Subcutaneous abdominal adipose tissue (tissue), 5 donors: ENCODE data around the gene C8G.

Experiments used
- H3K27ac ChIP-seq: one replicate; pipeline ENCODE4 v1.7.0; 2013; ENCODE audit warnings: low read depth, mild to moderate bottlenecking, inconsistent platforms, low read length, moderate library complexity
- H3K27me3 ChIP-seq, 5 donors: one replicate each; pipeline ENCODE4 v1.7.0; 2013; ENCODE audit warnings: low read length in 5 of 5, inconsistent platforms in 1 of 5; ENCODE audit not compliant: control insufficient read depth in 5 of 5, insufficient read depth in 4 of 5
- H3K36me3 ChIP-seq, 5 donors: one replicate each; pipeline ENCODE4 v1.7.0; 2013; ENCODE audit warnings: low read length in 5 of 5; ENCODE audit not compliant: control insufficient read depth in 5 of 5, insufficient read depth in 5 of 5
- H3K4me1 ChIP-seq, 5 donors: one replicate each; pipeline ENCODE4 v1.7.0; 2013; ENCODE audit warnings: low read length in 5 of 5, mild to moderate bottlenecking in 3 of 5, moderate library complexity in 1 of 5; ENCODE audit not compliant: control insufficient read depth in 5 of 5, insufficient read depth in 5 of 5
- H3K4me3 ChIP-seq, 5 donors: one replicate each; pipeline ENCODE4 v1.7.0; 2013; ENCODE audit warnings: low read length in 5 of 5, low read depth in 1 of 5
- H3K9ac ChIP-seq, 5 donors: one replicate each; pipeline ENCODE4 v1.7.0; 2013; ENCODE audit warnings: low read length in 5 of 5, mild to moderate bottlenecking in 4 of 5, moderate library complexity in 3 of 5
- H3K9me3 ChIP-seq, 5 donors: one replicate each; pipeline ENCODE4 v1.7.0; 2013; ENCODE audit warnings: low read length in 5 of 5; ENCODE audit not compliant: control insufficient read depth in 5 of 5
- donor health status: healthy.
- donor health status: healthy.
- donor health status: healthy.
- donor health status: healthy.
- donor health status: healthy.

C8G gene

DNA sequence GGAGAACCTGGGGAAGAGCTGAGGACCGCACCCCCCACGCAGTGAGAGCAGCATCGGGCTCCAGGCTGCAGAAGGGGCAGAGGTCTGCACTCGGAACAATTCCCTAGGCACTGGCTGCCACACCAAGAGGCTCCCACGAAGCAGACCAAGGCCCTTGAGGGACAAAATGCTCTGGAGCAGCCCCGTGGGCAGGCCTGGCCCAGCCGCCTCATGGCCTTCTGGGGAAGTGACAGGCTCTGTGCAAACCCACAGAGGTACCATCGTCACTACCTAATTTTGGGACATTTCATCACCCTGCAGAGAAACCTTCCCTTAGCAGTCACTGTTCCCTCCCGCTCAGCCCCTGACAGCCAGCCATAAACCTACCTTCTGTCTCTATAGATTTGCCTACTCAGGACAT lies 16.5 kb upstream of the C8G start:
- Histone ChIP-seq H3K36me3 (peaks cover 0 to 31% (median 23%) of the 10 kb centered on the region in 5 donors), H3K9ac (no peak overlapping the region), H3K27ac (no peak overlapping the region), H3K4me3 (no peak overlapping the region), H3K9me3 (no peaks in the 10 kb centered on the region), H3K27me3 (no peaks in the 10 kb centered on the region), H3K4me1 (peaks cover 5 to 46% (median 12%) of the 10 kb centered on the region in 5 donors)

DNA sequence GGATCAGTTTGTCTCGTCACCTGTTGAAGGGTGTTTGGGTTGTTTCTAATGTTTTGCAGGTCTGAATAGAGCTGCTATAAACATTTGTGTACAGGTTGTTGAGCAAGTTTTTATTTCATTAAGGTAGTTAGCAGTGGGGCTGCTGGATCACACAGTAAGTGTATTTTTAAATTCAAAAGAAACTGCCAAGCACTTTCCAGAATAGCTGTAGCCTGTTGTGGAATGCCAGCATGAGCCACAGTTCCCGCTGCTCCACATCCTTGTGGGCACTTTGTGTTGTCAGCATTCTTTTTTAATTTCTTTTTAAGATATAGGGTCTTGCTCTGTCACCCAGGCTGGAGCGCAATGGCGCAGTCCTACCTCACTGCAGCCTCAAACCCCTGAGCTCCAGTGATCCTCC lies 15.0 kb upstream of the C8G start:
- peaks cover 5 to 33% (median 9%) of the 10 kb centered on the region in 5 donors for H3K4me1 ChIP-seq
- no peaks in the 10 kb centered on the region for H3K9me3 ChIP-seq

DNA sequence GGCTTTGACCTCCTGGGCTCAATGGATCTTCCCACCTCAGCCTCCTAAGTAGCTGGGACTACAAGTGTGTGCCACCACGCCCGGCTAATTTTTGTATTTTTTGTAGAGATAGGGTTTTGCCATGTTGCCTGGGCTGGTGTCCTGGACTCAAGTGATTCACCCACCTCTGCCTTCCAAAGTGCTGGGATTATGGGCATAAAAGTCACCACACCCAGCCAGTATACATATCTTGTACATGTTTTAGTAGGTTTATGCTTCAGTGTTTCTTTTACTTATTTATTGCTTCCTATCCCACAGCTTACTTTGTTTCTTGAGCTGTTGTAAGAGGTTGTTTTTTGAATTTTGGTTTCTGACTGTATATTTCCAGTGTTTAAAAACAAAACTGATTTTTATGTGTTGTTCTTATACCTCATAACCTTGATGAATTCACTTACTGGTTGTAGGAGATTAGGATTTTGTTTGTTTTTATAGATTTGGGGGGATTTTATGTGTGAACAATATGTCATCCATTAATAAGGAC lies 13.4 kb upstream of the C8G start:
- Histone ChIP-seq H3K27me3 (no peaks in the 10 kb centered on the region), H3K36me3 (peaks cover 0 to 10% (median 6%) of the 10 kb centered on the region in 5 donors), H3K4me3 (no peak overlapping the region), H3K27ac (no peak overlapping the region), H3K9ac (no peak overlapping the region), H3K4me1 (peaks cover 3 to 18% (median 5%) of the 10 kb centered on the region in 5 donors), H3K9me3 (no peaks in the 10 kb centered on the region)

More for the DNA sequence above, 15.0 kb upstream of the C8G start:
- Histone ChIP-seq H3K4me3 (no peak overlapping the region), H3K36me3 (peaks cover 0 to 23% (median 17%) of the 10 kb centered on the region in 5 donors), H3K27ac (no peak overlapping the region), H3K9ac (no peak overlapping the region), H3K27me3 (no peaks in the 10 kb centered on the region)

DNA sequence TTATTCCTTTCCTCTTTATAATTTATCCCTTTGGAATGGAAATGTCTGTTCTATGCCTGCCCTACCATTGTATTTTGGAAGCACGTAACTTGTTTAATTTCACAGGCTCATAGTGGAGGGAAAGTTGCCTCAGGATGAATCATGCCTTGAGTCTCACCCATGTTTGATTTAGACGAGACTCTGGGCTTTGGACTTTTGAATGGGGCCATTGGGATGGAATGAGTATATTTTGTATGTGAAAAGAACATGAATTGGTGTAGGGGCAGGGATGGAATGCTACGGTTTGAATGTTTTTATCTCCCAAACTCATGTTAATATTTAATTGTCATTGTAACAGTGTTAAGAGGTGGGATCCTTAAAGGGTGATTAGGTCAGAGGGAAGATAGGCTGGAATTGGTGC lies 10.8 kb upstream of the C8G start:
- Histone ChIP-seq H3K9me3 (peaks cover 0 to 3% (median 0%) of the 10 kb centered on the region in 5 donors), H3K9ac (no peak overlapping the region), H3K27ac (no peak overlapping the region), H3K4me3 (no peak overlapping the region), H3K27me3 (no peaks in the 10 kb centered on the region), H3K36me3 (peaks cover 0 to 8% (median 2%) of the 10 kb centered on the region in 5 donors), H3K4me1 (peaks cover 0 to 23% (median 13%) of the 10 kb centered on the region in 5 donors)

DNA sequence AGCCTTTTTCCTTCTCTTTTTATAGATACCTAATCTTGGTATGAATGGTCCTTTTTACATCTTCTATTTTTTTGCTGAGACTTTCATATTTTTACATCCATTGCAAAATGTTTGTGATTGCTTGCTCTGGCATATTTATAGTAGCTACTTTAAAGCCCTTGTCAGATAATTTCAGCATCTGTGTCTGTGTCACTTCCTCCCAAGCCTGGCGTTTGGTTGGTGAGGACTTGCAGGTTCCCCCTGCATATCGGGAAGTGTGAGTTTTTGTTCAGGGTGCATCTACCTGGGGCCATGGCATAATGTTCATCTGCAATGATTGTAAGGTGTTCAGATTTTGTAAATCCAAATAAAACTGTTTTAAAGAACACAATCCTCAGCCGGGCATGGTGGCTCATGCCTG lies 9.4 kb upstream of the C8G start:
- Histone ChIP-seq H3K36me3 (peaks cover 0 to 21% (median 15%) of the 10 kb centered on the region in 5 donors), H3K27me3 (no peaks in the 10 kb centered on the region), H3K4me1 (peaks cover 3 to 37% (median 26%) of the 10 kb centered on the region in 5 donors), H3K9ac (no peak overlapping the region), H3K4me3 (no peak overlapping the region), H3K27ac (no peak overlapping the region), H3K9me3 (peaks cover 0 to 3% (median 0%) of the 10 kb centered on the region in 5 donors)

DNA sequence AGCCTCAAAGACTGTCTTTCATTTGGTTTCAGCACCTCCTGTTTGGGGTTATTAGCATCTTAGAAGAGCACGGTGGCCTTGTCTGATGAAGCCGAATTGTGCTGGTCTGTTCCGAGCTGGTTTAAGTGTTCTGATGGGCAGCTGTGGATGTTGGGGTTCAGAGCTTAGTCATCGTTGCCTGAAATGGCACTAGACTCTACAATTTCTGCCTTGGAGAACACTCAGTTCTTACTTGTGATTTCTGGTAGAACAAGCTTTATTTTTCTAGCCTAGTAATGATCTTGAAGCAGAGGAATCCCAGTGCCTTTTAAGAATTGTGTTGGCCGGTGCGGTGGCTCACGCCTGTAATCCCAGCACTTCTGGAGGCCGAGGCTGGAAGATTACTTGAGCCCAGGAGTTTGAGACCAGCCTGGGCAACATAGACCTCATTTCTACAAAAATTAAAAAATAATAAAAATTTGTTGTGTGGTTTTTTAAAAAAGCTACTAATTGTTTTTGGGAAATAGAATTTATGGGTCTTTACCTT lies 8.3 kb upstream of the C8G start:
- no peak overlapping the region for H3K27ac ChIP-seq
- peaks cover 0 to 3% (median 0%) of the 10 kb centered on the region in 5 donors for H3K9me3 ChIP-seq
- no peak overlapping the region for H3K4me3 ChIP-seq
- no peaks in the 10 kb centered on the region for H3K27me3 ChIP-seq
- peaks cover 0 to 32% (median 26%) of the 10 kb centered on the region in 5 donors for H3K36me3 ChIP-seq
- H3K4me1 ChIP-seq, result peaks cover 3 to 46% (median 28%) of the 10 kb centered on the region in 5 donors
- no peak overlapping the region for H3K9ac ChIP-seq

DNA sequence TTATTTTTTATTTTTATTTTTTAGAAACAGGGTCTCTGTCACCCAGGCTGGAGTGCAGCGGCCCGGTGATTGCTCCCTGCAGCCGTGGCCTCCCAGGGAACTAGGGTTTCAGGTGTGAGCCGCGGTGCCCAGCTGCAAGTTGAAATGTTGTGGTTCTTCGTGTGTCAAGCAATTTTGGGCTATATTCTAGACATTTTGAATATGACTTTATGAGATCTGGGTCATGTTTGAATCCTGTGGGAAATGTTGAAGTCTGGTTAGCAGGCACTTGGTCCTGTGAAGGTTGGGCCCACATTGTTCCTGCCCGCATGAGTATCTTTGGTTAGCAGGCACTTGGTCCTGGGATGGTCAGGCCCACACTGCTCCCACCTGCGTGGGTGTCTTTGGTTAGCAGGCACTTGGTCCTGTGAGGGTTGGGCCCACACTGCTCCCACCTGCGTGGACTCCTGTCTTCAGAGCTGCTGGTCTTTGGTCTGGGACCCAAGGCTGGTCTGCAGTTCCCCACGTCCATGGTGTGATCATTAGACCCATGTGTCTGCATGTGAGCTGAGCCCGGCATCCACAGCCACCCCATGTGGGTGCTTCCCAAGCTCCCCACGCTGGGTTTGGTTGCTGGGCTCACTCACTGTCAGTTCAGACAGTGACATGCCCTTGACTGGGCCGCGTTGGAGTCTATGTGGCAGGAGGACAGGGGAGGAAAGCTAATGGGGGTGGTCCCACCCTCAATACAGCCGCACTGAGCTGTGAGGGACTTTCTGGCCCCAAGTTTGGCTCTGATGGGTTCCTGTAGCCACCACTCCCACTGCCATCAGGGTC lies 7.6 kb upstream of the C8G start:
- H3K4me3 ChIP-seq, result no peak overlapping the region
- peaks cover 0 to 39% (median 33%) of the 10 kb centered on the region in 5 donors for H3K36me3 ChIP-seq
- H3K27me3 ChIP-seq, result no peaks in the 10 kb centered on the region
- peaks cover 0 to 3% (median 0%) of the 10 kb centered on the region in 5 donors for H3K9me3 ChIP-seq
- no peak overlapping the region for H3K9ac ChIP-seq
- peaks cover 3 to 50% (median 29%) of the 10 kb centered on the region in 5 donors for H3K4me1 ChIP-seq
- no peak overlapping the region for H3K27ac ChIP-seq

DNA sequence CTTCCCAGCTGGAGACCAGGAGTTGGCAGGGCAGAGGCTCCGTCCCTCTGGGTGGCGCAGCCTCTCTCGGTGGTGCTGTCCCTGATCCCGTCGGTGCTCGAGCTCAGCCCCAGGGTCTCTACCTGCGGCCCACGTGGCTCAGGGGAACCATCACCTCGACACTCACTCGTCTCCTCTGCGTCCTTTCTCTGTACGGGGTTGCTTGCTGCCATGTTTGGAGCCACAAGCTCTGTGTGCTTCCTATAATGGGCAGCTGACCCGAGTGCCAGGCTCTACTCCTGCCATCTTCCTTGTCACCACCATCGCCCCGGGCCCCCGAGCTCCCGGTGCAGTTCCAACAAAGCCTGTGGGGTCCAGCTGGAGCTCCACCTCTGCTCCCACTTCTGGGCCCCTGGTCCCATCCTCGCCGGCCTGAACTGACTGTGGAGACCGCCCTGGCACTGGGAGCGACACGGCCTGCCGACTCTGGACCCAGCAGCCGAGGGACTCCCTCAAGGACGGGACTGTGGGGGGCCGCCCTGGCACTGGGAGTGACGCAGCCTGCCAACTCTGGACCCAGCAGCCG lies 5.5 kb upstream of the C8G start:
- no peaks in the 10 kb centered on the region for H3K27me3 ChIP-seq
- peaks cover 0 to 47% (median 39%) of the 10 kb centered on the region in 5 donors for H3K36me3 ChIP-seq
- H3K4me3 ChIP-seq, result no peak overlapping the region
- H3K4me1 ChIP-seq, result peaks cover 5 to 65% (median 43%) of the 10 kb centered on the region in 5 donors
- no peak overlapping the region for H3K9ac ChIP-seq
- peaks cover 0 to 3% (median 0%) of the 10 kb centered on the region in 5 donors for H3K9me3 ChIP-seq
- H3K27ac ChIP-seq, result peak overlapping the region; percentile 46

DNA sequence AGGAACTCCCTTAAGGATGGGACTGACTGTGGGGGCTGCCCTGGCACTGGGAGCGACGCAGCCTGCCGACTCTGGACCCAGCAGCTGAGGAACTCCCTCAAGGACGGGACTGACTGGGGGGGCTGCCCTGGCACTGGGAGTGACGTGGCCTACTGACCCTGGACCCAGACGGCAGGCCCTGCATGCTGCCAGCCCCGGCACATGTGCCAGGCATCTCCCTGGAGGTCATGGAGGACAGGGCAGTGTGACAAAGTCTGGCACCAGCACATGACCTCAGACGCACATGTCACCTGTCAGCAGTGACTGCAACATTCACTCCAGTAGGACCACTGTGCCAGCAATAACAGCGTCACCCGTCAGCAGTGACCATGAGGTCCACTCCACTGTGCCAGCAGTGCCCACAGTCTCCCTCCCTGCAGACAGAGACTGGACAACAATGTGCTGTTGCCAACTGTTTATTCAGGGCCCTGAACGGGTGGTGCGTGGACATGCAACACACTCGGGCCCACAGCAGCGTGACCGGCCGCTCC lies 5.0 kb upstream of the C8G start:
- no peaks in the 10 kb centered on the region for H3K27me3 ChIP-seq
- H3K36me3 ChIP-seq, result peaks cover 0 to 47% (median 39%) of the 10 kb centered on the region in 5 donors
- H3K27ac ChIP-seq, result peak overlapping the region; percentile 30
- no peak overlapping the region for H3K4me3 ChIP-seq
- no peak overlapping the region for H3K9ac ChIP-seq
- H3K4me1 ChIP-seq, result peaks cover 5 to 69% (median 46%) of the 10 kb centered on the region in 5 donors
- H3K9me3 ChIP-seq, result peaks cover 0 to 3% (median 0%) of the 10 kb centered on the region in 5 donors
